ENCODE results near the gene CLIP3. TPM values are rescaled to one million over a fixed set of nuclear protein-coding genes. Genes with fewer than 3 reads are reported as not detected.

The CLIP3 gene
- total and polyA plus RNA-seq, 7 experiments from 2014 or later = 1.1 to 5.2 (median 3.1) TPM

DNA sequence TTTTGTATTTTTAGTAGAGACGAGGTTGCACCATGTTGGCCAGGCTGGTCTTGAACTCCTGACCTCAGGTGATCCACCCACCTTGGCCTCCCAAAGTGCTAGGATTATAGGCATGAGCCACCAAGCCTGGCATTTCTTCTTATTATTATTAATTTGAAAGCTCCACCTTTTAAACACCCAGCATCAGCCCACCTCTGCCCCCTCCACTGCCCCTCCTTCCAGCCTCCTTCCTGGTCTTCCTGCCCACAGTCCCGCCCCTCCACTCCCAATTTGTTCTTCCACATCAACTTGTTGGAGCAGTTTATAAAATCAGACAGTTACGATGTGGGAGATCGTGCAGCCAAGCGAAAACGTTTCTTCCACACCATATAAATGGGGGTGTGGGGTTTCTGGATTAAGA is 7.8 kb upstream of the CLIP3 start:
- CTCF ChIA-PET = no interaction called here
- Mint-ChIP-seq H3K4me3 (no peak overlapping the region), H3K4me1 (peaks cover 12 to 24% (median 18%) of the 10 kb centered on the region in 7 donors), H3K27me3 (no peaks in the 10 kb centered on the region), H3K36me3 (peaks cover 0 to 13% (median 9%) of the 10 kb centered on the region in 5 donors), H3K9me3 (no peaks in the 10 kb centered on the region), H3K27ac (no peak overlapping the region)
- DNase-seq (no peak), ATAC-seq (no peak)
- no peak overlapping the region for H3K4me3 ChIP-seq (ENCODE audit: low read length)
- intact Hi-C loops (cut with micrococcal nuclease) = no loop called here
- no peak overlapping the region for H3K27ac ChIP-seq (ENCODE audit: low read depth, low read length)
- H3K36me3 ChIP-seq (ENCODE audit: control insufficient read depth in 2 of 3, insufficient read depth in 3 of 3, low read length in 3 of 3) = peaks cover 0 to 2% (median 0%) of the 10 kb centered on the region in 3 experiments
- no peaks in the 10 kb centered on the region for H3K27me3 ChIP-seq (ENCODE audit: control insufficient read depth in 2 of 2, insufficient read depth in 2 of 2, low read length in 2 of 2)
- peaks cover 0 to 19% of the 10 kb centered on the region in 2 donors for H3K4me1 ChIP-seq (ENCODE audit: control insufficient read depth in 2 of 2, insufficient read depth in 2 of 2, low read length in 2 of 2)
- POLR2A ChIA-PET = no interaction called here
- H3K9me3 ChIP-seq (ENCODE audit: control insufficient read depth in 2 of 3, low read length in 3 of 3) = no peaks in the 10 kb centered on the region

DNA sequence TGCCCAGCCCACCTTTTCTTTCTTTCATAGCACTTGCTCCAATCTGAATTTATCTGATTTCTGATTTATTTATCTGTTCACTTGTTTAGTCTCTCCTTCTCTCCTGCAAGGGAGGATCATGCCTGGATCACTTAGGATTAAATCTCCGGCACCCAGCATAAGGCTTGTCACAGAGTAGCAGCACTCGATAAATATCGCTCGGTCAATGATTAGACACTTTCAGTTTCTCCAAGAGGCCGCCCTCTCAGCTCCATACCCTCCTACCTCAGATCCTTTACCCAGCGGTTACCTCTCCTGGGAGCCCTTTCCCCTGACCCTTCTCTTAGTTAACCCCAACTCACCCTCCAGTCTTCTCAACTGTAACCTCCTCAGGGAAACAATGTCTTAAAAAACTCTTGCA is 1.4 kb downstream of the CLIP3 start:
- no peak overlapping the region for H3K4me3 ChIP-seq (ENCODE audit: low read length)
- peaks cover 0 to 5% (median 0%) of the 10 kb centered on the region in 3 experiments for H3K36me3 ChIP-seq (ENCODE audit: control insufficient read depth in 2 of 3, insufficient read depth in 3 of 3, low read length in 3 of 3)
- ChIA-PET POLR2A (no interaction called here), CTCF (no interaction called here)
- H3K4me1 Mint-ChIP-seq = peaks cover 16 to 39% (median 31%) of the 10 kb centered on the region in 7 donors
- peaks cover 0 to 4% (median 0%) of the 10 kb centered on the region in 5 donors for H3K27me3 Mint-ChIP-seq
- H3K4me1 ChIP-seq (ENCODE audit: control insufficient read depth in 2 of 2, insufficient read depth in 2 of 2, low read length in 2 of 2) = peaks cover 4 to 11% of the 10 kb centered on the region in 2 donors
- no peak for ATAC-seq
- H3K4me3 Mint-ChIP-seq = peak overlapping the region in 2 of 10 donors; percentile 29 to 80
- no peaks in the 10 kb centered on the region for H3K9me3 Mint-ChIP-seq
- H3K27ac ChIP-seq (ENCODE audit: low read depth, low read length) = no peak overlapping the region
- peak overlapping the region in 1 of 9 donors; percentile 15 for H3K27ac Mint-ChIP-seq
- DNase-seq = no peak
- intact Hi-C loops (cut with micrococcal nuclease) = no loop called here
- no peaks in the 10 kb centered on the region for H3K27me3 ChIP-seq (ENCODE audit: control insufficient read depth in 2 of 2, insufficient read depth in 2 of 2, low read length in 2 of 2)
- peaks cover 0 to 30% (median 21%) of the 10 kb centered on the region in 5 donors for H3K36me3 Mint-ChIP-seq
- H3K9me3 ChIP-seq (ENCODE audit: control insufficient read depth in 2 of 3, low read length in 3 of 3) = no peaks in the 10 kb centered on the region

DNA sequence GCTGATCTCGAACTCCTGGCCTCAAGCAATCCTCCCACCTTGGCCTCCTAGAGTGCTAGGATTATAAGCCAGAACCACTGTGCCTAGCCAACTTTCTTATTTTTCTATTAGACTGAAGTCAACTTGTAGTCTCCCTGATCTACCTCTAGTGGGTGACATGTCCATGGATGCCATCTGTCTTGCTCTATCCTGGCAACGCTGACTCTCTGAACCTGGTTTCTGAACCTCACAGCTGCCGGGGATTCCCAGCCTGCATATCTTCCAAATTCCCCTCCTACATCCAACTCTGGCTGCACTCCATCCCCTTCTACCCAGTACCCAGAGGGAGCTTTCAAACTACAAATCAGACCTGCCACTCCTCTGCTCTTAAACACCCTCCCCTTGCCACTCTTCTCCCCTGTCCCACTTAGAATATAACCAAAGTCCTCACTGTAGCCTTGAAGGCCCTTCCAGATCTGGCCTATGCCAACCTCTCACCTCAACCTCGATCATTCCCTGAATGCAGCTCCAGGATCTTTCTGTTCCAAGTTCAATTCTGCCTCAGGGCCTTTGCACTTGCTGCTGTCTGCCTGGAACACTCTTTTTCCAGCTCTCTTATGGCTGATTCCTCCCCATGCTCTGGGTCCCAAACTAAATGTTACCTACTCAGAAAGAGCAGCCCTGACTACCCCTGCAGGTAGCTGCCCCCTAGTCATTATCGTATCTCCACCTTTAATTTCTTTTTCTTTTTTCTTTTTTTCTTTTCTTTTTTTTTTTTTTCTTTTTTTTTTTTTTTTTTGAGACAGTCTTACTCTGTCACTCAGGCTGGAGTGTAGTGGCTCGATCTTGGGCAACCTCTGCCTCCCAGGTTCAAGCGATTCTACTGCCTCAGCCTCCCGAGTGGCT is 2.2 kb downstream of the CLIP3 start:
- Mint-ChIP-seq H3K27ac (peak overlapping the region in 1 of 9 donors; percentile 83), H3K4me3 (no peak overlapping the region)
- no peak for ATAC-seq

DNA sequence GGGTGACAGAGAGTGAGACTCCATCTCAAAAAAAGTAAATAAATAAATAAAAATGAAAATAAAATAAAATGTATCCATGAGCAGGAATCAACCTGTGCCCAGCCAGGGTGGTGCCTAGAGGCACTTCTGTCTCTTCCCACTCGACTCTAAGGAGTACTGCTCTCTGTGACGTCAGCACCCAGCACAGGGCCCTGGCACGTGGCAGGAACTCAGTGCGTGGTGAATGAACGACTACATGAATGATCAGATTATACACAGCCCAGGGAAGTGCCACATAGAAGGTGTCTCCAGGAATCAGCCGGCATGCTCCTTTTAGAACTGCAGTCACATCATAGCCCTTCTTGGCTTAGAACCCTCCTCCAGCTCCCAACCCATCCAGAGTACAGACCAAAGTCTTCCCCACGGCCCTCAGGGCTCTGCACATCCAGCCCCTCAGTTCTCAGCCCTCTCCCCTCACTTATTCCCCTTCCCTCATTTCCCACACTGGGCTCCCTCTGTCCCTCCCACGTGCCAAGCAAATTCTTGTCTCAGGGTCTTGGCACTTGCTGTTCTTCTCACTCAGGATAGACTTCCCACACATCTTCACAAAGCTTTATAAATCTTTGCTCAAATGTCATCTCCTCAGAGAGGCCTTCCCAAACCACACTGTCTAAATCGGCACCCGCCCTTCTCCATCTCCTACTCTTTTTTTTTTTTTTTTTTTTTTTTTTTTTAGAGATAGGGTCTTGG is 4.2 kb downstream of the CLIP3 start:
- H3K27ac ChIP-seq (ENCODE audit: low read depth, low read length) = no peak overlapping the region
- H3K9me3 ChIP-seq (ENCODE audit: control insufficient read depth in 2 of 3, low read length in 3 of 3) = no peaks in the 10 kb centered on the region
- ATAC-seq = no peak
- no peak overlapping the region for H3K4me3 ChIP-seq (ENCODE audit: low read length)
- intact Hi-C loops (cut with micrococcal nuclease) = no loop called here
- H3K27me3 Mint-ChIP-seq = peaks cover 0 to 4% (median 0%) of the 10 kb centered on the region in 5 donors
- POLR2A ChIA-PET = interaction anchor here (0.6 to 0.7 kb wide), 2 partner anchors 598 to 752 kb away, joined by 3 to 4 read pairs; no protein-coding TSS in a partner anchor
- peaks cover 0 to 37% (median 19%) of the 10 kb centered on the region in 5 donors for H3K36me3 Mint-ChIP-seq
- DNase-seq = no peak
- no peaks in the 10 kb centered on the region for H3K27me3 ChIP-seq (ENCODE audit: control insufficient read depth in 2 of 2, insufficient read depth in 2 of 2, low read length in 2 of 2)
- CTCF ChIA-PET = no interaction called here
- H3K4me3 Mint-ChIP-seq = no peak overlapping the region
- H3K27ac Mint-ChIP-seq = no peak overlapping the region
- H3K4me1 ChIP-seq (ENCODE audit: control insufficient read depth in 2 of 2, insufficient read depth in 2 of 2, low read length in 2 of 2) = peaks cover 0 to 4% of the 10 kb centered on the region in 2 donors
- H3K4me1 Mint-ChIP-seq = peaks cover 0 to 15% (median 9%) of the 10 kb centered on the region in 7 donors
- H3K9me3 Mint-ChIP-seq = no peaks in the 10 kb centered on the region
- H3K36me3 ChIP-seq (ENCODE audit: control insufficient read depth in 2 of 3, insufficient read depth in 3 of 3, low read length in 3 of 3) = peaks cover 0 to 15% (median 0%) of the 10 kb centered on the region in 3 experiments

More for the DNA sequence above, 2.2 kb downstream of the CLIP3 start:
- DNase-seq = no peak
- H3K4me1 Mint-ChIP-seq = peaks cover 10 to 31% (median 24%) of the 10 kb centered on the region in 7 donors
- Histone ChIP-seq H3K27ac (ENCODE audit: low read depth, low read length) (no peak overlapping the region), H3K9me3 (ENCODE audit: control insufficient read depth in 2 of 3, low read length in 3 of 3) (no peaks in the 10 kb centered on the region), H3K4me1 (ENCODE audit: control insufficient read depth in 2 of 2, insufficient read depth in 2 of 2, low read length in 2 of 2) (peaks cover 4% of the 10 kb centered on the region in 2 donors), H3K27me3 (ENCODE audit: control insufficient read depth in 2 of 2, insufficient read depth in 2 of 2, low read length in 2 of 2) (no peaks in the 10 kb centered on the region), H3K36me3 (ENCODE audit: control insufficient read depth in 2 of 3, insufficient read depth in 3 of 3, low read length in 3 of 3) (peaks cover 0 to 8% (median 0%) of the 10 kb centered on the region in 3 experiments), H3K4me3 (ENCODE audit: low read length) (no peak overlapping the region)
- POLR2A ChIA-PET = no interaction called here
- CTCF ChIA-PET = interaction anchor here (0.6 kb wide), 1 partner anchor 125 kb away, joined by 4 read pairs; no protein-coding TSS in a partner anchor
- peaks cover 0 to 34% (median 21%) of the 10 kb centered on the region in 5 donors for H3K36me3 Mint-ChIP-seq
- peaks cover 0 to 4% (median 0%) of the 10 kb centered on the region in 5 donors for H3K27me3 Mint-ChIP-seq
- H3K9me3 Mint-ChIP-seq = no peaks in the 10 kb centered on the region
- intact Hi-C loops (cut with micrococcal nuclease) = no loop called here

DNA sequence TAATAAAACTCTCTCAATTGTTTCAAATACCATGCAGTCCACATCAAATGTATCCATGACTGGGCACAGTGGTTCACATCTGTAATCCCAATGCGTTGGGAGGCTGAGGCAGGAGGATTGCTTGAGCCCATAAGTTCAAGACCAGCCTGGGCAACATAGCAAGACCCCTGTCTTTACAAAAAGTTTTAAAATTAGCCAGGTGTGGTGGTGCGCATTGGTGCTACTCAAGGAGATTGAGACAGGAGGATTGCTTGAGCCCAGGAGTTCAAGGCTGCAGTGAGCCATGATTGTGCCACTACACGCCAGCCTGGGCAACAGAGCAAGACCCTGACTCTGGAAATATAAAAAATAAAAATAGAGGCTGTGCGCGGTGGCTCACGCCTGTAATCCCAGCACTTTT is 5.0 kb downstream of the CLIP3 start:
- ChIA-PET CTCF (no interaction called here), POLR2A (interaction anchor here (0.7 kb wide), 1 partner anchor 599 kb away, joined by 3 read pairs; no protein-coding TSS in a partner anchor)

DNA sequence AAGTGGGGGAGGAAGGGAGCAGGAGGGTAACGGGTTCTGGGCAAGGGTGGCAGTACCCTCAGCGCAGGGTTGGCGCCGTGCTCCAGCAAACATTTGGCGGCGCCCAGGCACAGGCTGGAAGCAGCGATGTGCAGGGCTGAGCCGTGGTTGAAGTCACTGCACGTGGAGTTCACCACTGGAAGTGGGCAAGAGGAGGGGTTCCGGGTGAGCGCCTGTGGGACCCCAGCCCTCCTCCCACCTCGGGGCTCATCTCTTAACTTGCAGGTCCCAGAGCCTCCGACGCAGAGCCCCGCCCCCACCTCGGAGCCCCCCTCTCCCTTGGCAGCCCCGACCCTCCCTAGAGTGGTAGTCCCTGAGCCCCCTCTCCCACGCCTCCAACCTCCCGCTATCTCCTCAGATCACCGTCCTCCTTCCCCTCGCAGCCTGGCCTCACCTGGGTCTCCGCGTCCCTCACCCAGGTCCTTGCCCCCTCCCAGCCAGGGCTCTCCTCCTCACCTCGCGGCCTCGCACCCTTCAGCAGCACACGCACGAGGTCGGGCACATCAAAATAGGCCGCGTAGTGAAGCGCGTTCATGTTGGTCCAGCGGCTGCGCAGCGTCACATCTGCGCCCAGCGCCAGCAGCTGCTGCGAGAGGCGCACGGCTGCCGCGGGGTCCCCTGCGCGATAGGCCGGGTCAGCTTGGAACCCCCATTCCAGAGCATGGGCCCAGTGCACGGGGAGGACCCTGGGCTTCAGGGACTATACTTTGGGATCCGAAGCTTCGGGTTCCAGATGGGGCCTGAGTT is 6.4 kb downstream of the CLIP3 start:
- DNase-seq (no peak), ATAC-seq (no peak)
- ChIA-PET POLR2A (interaction anchor here (0.6 kb wide), 1 partner anchor 12 kb away, joined by 3 read pairs; no protein-coding TSS in a partner anchor), CTCF (no interaction called here)
- no peaks in the 10 kb centered on the region for H3K27me3 ChIP-seq (ENCODE audit: control insufficient read depth in 2 of 2, insufficient read depth in 2 of 2, low read length in 2 of 2)
- no peak overlapping the region for H3K27ac ChIP-seq (ENCODE audit: low read depth, low read length)
- H3K27ac Mint-ChIP-seq = no peak overlapping the region
- H3K36me3 Mint-ChIP-seq = peaks cover 4 to 38% (median 19%) of the 10 kb centered on the region in 5 donors
- H3K9me3 Mint-ChIP-seq = no peaks in the 10 kb centered on the region
- H3K36me3 ChIP-seq (ENCODE audit: control insufficient read depth in 2 of 3, insufficient read depth in 3 of 3, low read length in 3 of 3) = peaks cover 0 to 26% (median 0%) of the 10 kb centered on the region in 3 experiments
- peaks cover 0 to 6% (median 0%) of the 10 kb centered on the region in 7 donors for H3K4me1 Mint-ChIP-seq
- H3K4me1 ChIP-seq (ENCODE audit: control insufficient read depth in 2 of 2, insufficient read depth in 2 of 2, low read length in 2 of 2) = no peaks in the 10 kb centered on the region
- intact Hi-C loops (cut with micrococcal nuclease) = no loop called here
- no peaks in the 10 kb centered on the region for H3K9me3 ChIP-seq (ENCODE audit: control insufficient read depth in 2 of 3, low read length in 3 of 3)
- no peak overlapping the region for H3K4me3 ChIP-seq (ENCODE audit: low read length)
- peaks cover 0 to 2% (median 0%) of the 10 kb centered on the region in 5 donors for H3K27me3 Mint-ChIP-seq
- H3K4me3 Mint-ChIP-seq = no peak overlapping the region

More for the DNA sequence above, 5.0 kb downstream of the CLIP3 start:
- Histone ChIP-seq H3K4me1 (ENCODE audit: control insufficient read depth in 2 of 2, insufficient read depth in 2 of 2, low read length in 2 of 2) (peaks cover 0 to under 1% of the 10 kb centered on the region in 2 donors), H3K27me3 (ENCODE audit: control insufficient read depth in 2 of 2, insufficient read depth in 2 of 2, low read length in 2 of 2) (no peaks in the 10 kb centered on the region), H3K27ac (ENCODE audit: low read depth, low read length) (no peak overlapping the region), H3K9me3 (ENCODE audit: control insufficient read depth in 2 of 3, low read length in 3 of 3) (no peaks in the 10 kb centered on the region), H3K4me3 (ENCODE audit: low read length) (no peak overlapping the region), H3K36me3 (ENCODE audit: control insufficient read depth in 2 of 3, insufficient read depth in 3 of 3, low read length in 3 of 3) (peaks cover 0 to 20% (median 0%) of the 10 kb centered on the region in 3 experiments)
- H3K27me3 Mint-ChIP-seq = peaks cover 0 to 4% (median 0%) of the 10 kb centered on the region in 5 donors
- no peak for ATAC-seq
- peaks cover 4 to 42% (median 19%) of the 10 kb centered on the region in 5 donors for H3K36me3 Mint-ChIP-seq
- intact Hi-C loops (cut with micrococcal nuclease) = no loop called here
- H3K4me1 Mint-ChIP-seq = peaks cover 0 to 10% (median 4%) of the 10 kb centered on the region in 7 donors
- H3K4me3 Mint-ChIP-seq = no peak overlapping the region
- no peak overlapping the region for H3K27ac Mint-ChIP-seq
- H3K9me3 Mint-ChIP-seq = no peaks in the 10 kb centered on the region
- no peak for DNase-seq
